IMR-90 (cell line): ENCODE measurements around the gene CEP170B. TPM values are rescaled to one million over a fixed set of nuclear protein-coding genes. Genes with fewer than 3 reads are reported as not detected.

Source experiments
- ATAC-seq: fragments of 200-7000 bp; cut with Tn5 transposase; 2 replicates; pipeline ENCODE4 v1.9.1; 2020; ENCODE audit warnings: low read depth, mild to moderate bottlenecking, moderate library complexity
- BruUV-seq: library from RNA; stranded (reverse); fragments of 400-500 nt; replicated peaks from 2 replicates; lab custom pipeline; 2021; lab: Mats Ljungman, UMichigan
- CTCF ChIA-PET: fragments of 300-600 bp; formaldehyde crosslinking; extraction: SDS; loops from one replicate; lab custom pipeline; 2021; ENCODE audit warnings: antibody characterized with exemption; lab: Yijun Ruan, JAX
- POLR2A ChIA-PET: fragments of 300-600 bp; sonication (Branson Sonifier 250); formaldehyde crosslinking; loops from one replicate; lab custom pipeline; 2022; ENCODE audit warnings: antibody characterized with exemption; ENCODE audit not compliant: unreplicated experiment; lab: Charles Lee
- DNase-seq: peaks from one replicate; pipeline ENCODE4 v3.0.0; 2013
- H2AFZ ChIP-seq: replicated peaks from 2 replicates; pipeline ENCODE3; 2013; ENCODE audit warnings: low read length, mild to moderate bottlenecking; ENCODE audit not compliant: poor library complexity
- H2AK5ac ChIP-seq: 2 replicates; pipeline ENCODE4 v1.6.1; 2013; ENCODE audit warnings: low read depth, low read length, inconsistent platforms
- H2AK9ac ChIP-seq: replicated peaks from 2 replicates; pipeline ENCODE3; 2013; ENCODE audit warnings: mild to moderate bottlenecking, low read depth, low read length, moderate library complexity; ENCODE audit not compliant: poor library complexity
- H2BK120ac ChIP-seq: 2 replicates; pipeline ENCODE4 v1.6.1; 2013; ENCODE audit warnings: low read depth, low read length, inconsistent platforms
- H2BK15ac ChIP-seq: 3 replicates; pipeline ENCODE4 v1.6.1; 2013; ENCODE audit warnings: low read depth, low read length, inconsistent platforms
- H2BK20ac ChIP-seq: 2 replicates; pipeline ENCODE4 v1.6.1; 2013; ENCODE audit warnings: low read depth, mild to moderate bottlenecking, inconsistent platforms, low read length, moderate library complexity
- H2BK5ac ChIP-seq: 2 replicates; pipeline ENCODE4 v1.6.1; 2013; ENCODE audit warnings: mild to moderate bottlenecking, low read depth, low read length, inconsistent platforms; ENCODE audit not compliant: poor library complexity, severe bottlenecking
- H3K14ac ChIP-seq: replicated peaks from 2 replicates; pipeline ENCODE4 v1.6.1; 2013; ENCODE audit warnings: low read depth, low read length, inconsistent platforms
- H3K18ac ChIP-seq: 2 replicates; pipeline ENCODE4 v1.6.1; 2013; ENCODE audit warnings: low read depth, low read length, control low read depth
- H3K23ac ChIP-seq: 2 replicates; pipeline ENCODE4 v1.6.1; 2013; ENCODE audit warnings: low read depth, low read length, inconsistent platforms
- H3K27ac ChIP-seq: 2 replicates; pipeline ENCODE4 v1.5.1; 2013; ENCODE audit warnings: mild to moderate bottlenecking, control low read depth, low read length; ENCODE audit not compliant: insufficient read depth
- H3K27me3 ChIP-seq: 2 replicates; pipeline ENCODE4 v1.6.1; 2013; ENCODE audit warnings: low read length; ENCODE audit not compliant: control insufficient read depth, insufficient read depth
- H3K36me3 ChIP-seq: 2 replicates; pipeline ENCODE4 v1.6.1; 2013; ENCODE audit warnings: low read length, mixed read lengths; ENCODE audit not compliant: control insufficient read depth, insufficient read depth
- H3K4ac ChIP-seq: 2 replicates; pipeline ENCODE4 v1.6.1; 2013; ENCODE audit warnings: low read depth, low read length, inconsistent platforms
- H3K4me1 ChIP-seq: 2 replicates; pipeline ENCODE4 v1.6.1; 2013; ENCODE audit warnings: low read length, mixed read lengths; ENCODE audit not compliant: control insufficient read depth, insufficient read depth
- H3K4me2 ChIP-seq: 2 replicates; pipeline ENCODE4 v1.6.1; 2013; ENCODE audit warnings: low read depth, mild to moderate bottlenecking, control low read depth, low read length, moderate library complexity
- H3K4me3 ChIP-seq: 2 replicates; pipeline ENCODE4 v1.5.1; 2013; ENCODE audit warnings: low read depth, mild to moderate bottlenecking, control low read depth, low read length, moderate library complexity; ENCODE audit not compliant: insufficient read depth
- H3K56ac ChIP-seq: 2 replicates; pipeline ENCODE4 v1.6.1; 2013; ENCODE audit warnings: low read length, inconsistent platforms; ENCODE audit not compliant: insufficient read depth; ENCODE audit errors: extremely low read depth
- H3K79me1 ChIP-seq, 2 experiments: 2 replicates each; pipeline ENCODE4 v1.6.1; 2013; ENCODE audit warnings: low read length in 2 of 2, inconsistent platforms in 1 of 2, low read depth in 1 of 2
- H3K9ac ChIP-seq: 2 replicates; pipeline ENCODE4 v1.6.1; 2013; ENCODE audit warnings: low read depth, low read length, control low read depth
- H3K9me1 ChIP-seq: 2 replicates; pipeline ENCODE4 v1.6.1; 2013; ENCODE audit warnings: low read length, inconsistent platforms; ENCODE audit not compliant: insufficient read depth
- H3K9me3 ChIP-seq: 2 replicates; pipeline ENCODE4 v1.6.1; 2013; ENCODE audit warnings: low read length; ENCODE audit not compliant: control insufficient read depth, insufficient read depth
- H4K20me1 ChIP-seq: 2 replicates; pipeline ENCODE4 v1.6.1; 2013; ENCODE audit warnings: low read length, inconsistent platforms; ENCODE audit not compliant: insufficient read depth
- H4K5ac ChIP-seq: 2 replicates; pipeline ENCODE4 v1.6.1; 2013; ENCODE audit warnings: mild to moderate bottlenecking, low read depth, low read length, control low read depth
- H4K8ac ChIP-seq, 2 experiments: 2 replicates each; pipeline ENCODE4 v1.6.1; 2013; ENCODE audit warnings: low read depth in 2 of 2, low read length in 2 of 2, control low read depth in 1 of 2, inconsistent platforms in 1 of 2
- H4K91ac ChIP-seq: 2 replicates; pipeline ENCODE4 v1.6.1; 2013; ENCODE audit warnings: low read depth, low read length, inconsistent platforms; ENCODE audit not compliant: insufficient read depth
- BHLHE40 ChIP-seq: fragments of 150-350 bp; IDR thresholded peaks from 2 replicates; pipeline ENCODE4 v1.6.1; 2016; ENCODE audit warnings: mild to moderate bottlenecking, low read depth, low read length
- CHD1 ChIP-seq: IDR thresholded peaks from 2 replicates; pipeline ENCODE4 v1.6.1; 2012; ENCODE audit warnings: low read depth, low read length, improper control_type of control experiment
- CTCF ChIP-seq: conservative IDR thresholded peaks from 2 replicates; pipeline ENCODE4 v1.5.1; 2012; ENCODE audit warnings: mild to moderate bottlenecking, low read depth, low read length, improper control_type of control experiment
- FOS ChIP-seq: fragments of 150-350 bp; IDR thresholded peaks from 2 replicates; pipeline ENCODE4 v1.6.1; 2016; ENCODE audit warnings: low read depth, low read length
- MAFK ChIP-seq: IDR thresholded peaks from 2 replicates; pipeline ENCODE4 v1.6.1; 2012; ENCODE audit warnings: low read depth, low read length, improper control_type of control experiment
- MAZ ChIP-seq: IDR thresholded peaks from 2 replicates; pipeline ENCODE4 v1.6.1; 2012; ENCODE audit warnings: low read depth, mild to moderate bottlenecking, low read length, improper control_type of control experiment, moderate library complexity, borderline replicate concordance
- MXI1 ChIP-seq: IDR thresholded peaks from 2 replicates; pipeline ENCODE4 v1.6.1; 2012; ENCODE audit warnings: low read depth, mild to moderate bottlenecking, low read length, moderate library complexity, borderline replicate concordance
- POLR2A ChIP-seq: IDR thresholded peaks from 2 replicates; pipeline ENCODE4 v1.6.1; 2012; ENCODE audit warnings: mild to moderate bottlenecking, low read depth, low read length
- RAD21 ChIP-seq: IDR thresholded peaks from 2 replicates; pipeline ENCODE4 v1.6.1; 2012; ENCODE audit warnings: low read length, improper control_type of control experiment
- RCOR1 ChIP-seq: IDR thresholded peaks from 2 replicates; pipeline ENCODE4 v1.6.1; 2012; ENCODE audit warnings: mild to moderate bottlenecking, low read length, improper control_type of control experiment; ENCODE audit not compliant: insufficient replicate concordance
- RFX5 ChIP-seq: IDR thresholded peaks from 2 replicates; pipeline ENCODE4 v1.8.0; 2012; ENCODE audit warnings: low read depth, mild to moderate bottlenecking, low read length, moderate library complexity
- SMC3 ChIP-seq: fragments of 150-350 bp; IDR thresholded peaks from 2 replicates; pipeline ENCODE4 v1.6.1; 2016; ENCODE audit warnings: low read depth, mild to moderate bottlenecking, antibody characterized with exemption, low read length, moderate library complexity
- USF2 ChIP-seq: fragments of 150-350 bp; IDR thresholded peaks from 2 replicates; pipeline ENCODE4 v1.6.1; 2017; ENCODE audit warnings: mild to moderate bottlenecking, antibody characterized with exemption, low read length, low read depth
- WGBS, 2 experiments: methylation state at CpG; one replicate each; pipeline versions ENCODE4 v1.1.5 to v1.1.7; 2013; ENCODE audit warnings: missing lambda C conversion rate in 2 of 2; ENCODE audit not compliant: insufficient read length in 1 of 2; ENCODE audit errors: extremely low coverage in 2 of 2; 5-methylcytosine and 5-hydroxymethylcytosine counted together
- dilution Hi-C: fragments of 300-500 bp; cut with HindIII; formaldehyde crosslinking; loops from one replicate; pipeline ENCODE4 v1.14.3; 2018; ENCODE audit warnings: low sequenced_read_pairs; ENCODE audit not compliant: unreplicated experiment
- in situ Hi-C: fragments of 300-500 bp; cut with MboI; formaldehyde crosslinking; loops from 3 replicates; pipeline ENCODE4 v1.14.3; 2019; ENCODE audit warnings: low sequenced_read_pairs, inconsistent platforms, mixed read lengths
- intact Hi-C: fragments of 100-400 bp; cut with micrococcal nuclease; formaldehyde crosslinking; loops from 2 replicates; pipeline ENCODE4 v1.10.0; 2022
- polyA plus RNA-seq, 3 experiments: library from polyadenylated mRNA; depleted of rRNA; stranded (reverse); fragments of >200 nt; gene quantifications; 2 replicates each; pipeline ENCODE4 v1.2.3, GENCODE V29; 2012; ENCODE audit warnings: low replicate concordance in 1 of 3
- total RNA-seq: library from RNA; depleted of rRNA; stranded (reverse); fragments of >200 nt; gene quantifications from 2 replicates; pipeline ENCODE4 v1.2.3, GENCODE V29; 2012

CEP170B gene
- total and polyA plus RNA-seq, 2 of the 4 experiments (the other 2 are of a cell fraction), result 3.6 to 13.1 TPM

DNA sequence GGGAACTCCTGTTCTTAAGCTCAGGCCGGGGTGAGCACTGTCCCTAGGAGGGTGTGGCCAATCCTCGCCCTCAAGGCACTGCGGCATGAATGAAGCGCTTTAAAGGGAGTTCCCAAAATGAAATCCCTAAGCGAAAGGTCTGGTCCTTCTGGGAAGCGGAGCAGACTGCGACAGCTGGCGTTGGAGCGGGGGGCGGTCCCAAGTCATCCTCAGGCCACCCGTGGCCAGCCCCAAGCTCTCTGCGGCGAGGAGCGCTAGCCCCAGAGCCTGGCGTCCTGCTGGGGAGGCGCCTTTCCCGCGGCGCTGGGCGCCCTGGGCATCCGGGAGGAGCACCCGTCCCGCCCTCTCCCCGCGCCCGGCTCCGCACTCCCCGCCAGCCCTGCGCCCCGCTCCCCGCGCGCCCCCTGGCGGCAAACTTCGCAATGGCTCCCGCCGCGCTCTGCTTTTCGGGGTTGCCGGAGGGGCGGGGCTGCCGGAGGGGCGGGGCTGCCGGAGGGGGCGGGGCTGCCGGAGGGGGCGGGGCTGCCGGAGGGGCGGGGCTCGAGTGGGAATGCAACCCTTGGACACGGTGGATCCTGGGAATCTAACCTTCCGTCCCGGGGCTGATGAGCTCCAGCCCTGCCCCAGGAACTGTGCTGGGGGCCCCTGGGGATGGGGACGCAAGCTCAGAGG is 38.7 kb upstream of the CEP170B start (continued):
- no peak for TF ChIP-seq USF2
- no peak for TF ChIP-seq MXI1

- H4K8ac ChIP-seq, result peak overlapping the region in 1 of 2 experiments; percentile 69; a peak in 1 of 4 replicates
- H3K27ac ChIP-seq, result no peak overlapping the region; the same call in 1 of the 2 replicates
- no TSS peak for BruUV-seq
- no peak overlapping the region for H2AK5ac ChIP-seq
- intact Hi-C loops, result loop anchor here (1.0 to 5.0 kb wide), 2 partner anchors 40 to 59 kb away; partner anchors contain the start of gene CEP170B
- POLR2A ChIA-PET, result no interaction called here
- no peak overlapping the region for H4K91ac ChIP-seq
- no peaks in the 10 kb centered on the region for H3K9me3 ChIP-seq
- H2AFZ ChIP-seq, result peak overlapping the region; percentile 93
- H3K79me1 ChIP-seq, result 0 out of 4 replicates have a peak, but pooled peaks cover 0 to 3% of the 10 kb centered on the region in 2 experiments
- no peak for DNase-seq
- H3K4me1 ChIP-seq, result peaks cover 5% of the 10 kb centered on the region
- H3K56ac ChIP-seq, result no peak overlapping the region
- no peak overlapping the region for H2BK120ac ChIP-seq
- CTCF ChIA-PET, result interaction anchor here (0.5 to 1.0 kb wide), 5 partner anchors 26 to 111 kb away, joined by 3 to 4 read pairs (median 4); partner anchors contain the start of gene ZBTB42
- peak; percentile 2; the same call in 1 of the 2 replicates for ATAC-seq
- H2AK9ac ChIP-seq, result no peak overlapping the region
- H3K9me1 ChIP-seq, result peaks cover 3% of the 10 kb centered on the region; the same call in 1 of the 2 replicates
- H4K5ac ChIP-seq, result no peak overlapping the region
- H3K27me3 ChIP-seq, result no peaks in the 10 kb centered on the region; the same call in 1 of the 2 replicates
- H3K14ac ChIP-seq, result no peak overlapping the region
- no peaks in the 10 kb centered on the region for H4K20me1 ChIP-seq
- peak overlapping the region; percentile 61 for H3K4me2 ChIP-seq
- no peak overlapping the region for H3K23ac ChIP-seq
- no peak overlapping the region for H3K18ac ChIP-seq
- H2BK15ac ChIP-seq, result no peak overlapping the region
- peak overlapping the region; percentile 54 for H3K4me3 ChIP-seq
- H2BK20ac ChIP-seq, result no peak overlapping the region
- H3K36me3 ChIP-seq, result no peaks in the 10 kb centered on the region
- 5% methylated on average over 3 of the region's 27 CpGs; no CpG with 5 or more reads in 1 of the 2 experiments for WGBS, 2 experiments
- dilution Hi-C loops, result no loop called here
- H2BK5ac ChIP-seq, result no peak overlapping the region
- peak overlapping the region; percentile 40; the same call in 1 of the 2 replicates for H3K4ac ChIP-seq
- in situ Hi-C loops, result no loop called here
- peak overlapping the region; percentile 50; the same call in 1 of the 2 replicates for H3K9ac ChIP-seq
- TF ChIP-seq FOS (no peak), BHLHE40 (no peak), CTCF (no peak), MAFK (no peak), RAD21 (no peak), RFX5 (no peak), MAZ (no peak), RCOR1 (no peak), POLR2A (no peak), MXI1 (no peak), SMC3 (no peak), CHD1 (no peak)
Measured at GRCh38 chr14:104826861-104827176, 38.2 kb upstream of the CEP170B start.
